Tibial nerve (tissue), 4 donors: ENCODE results near the gene HTR7. TPM values are rescaled to one million over a fixed set of nuclear protein-coding genes. Genes with fewer than 3 reads are reported as not detected.

Source experiments
- DNase-seq, 2 donors: peaks; one replicate each; pipeline ENCODE4 v3.0.0-alpha.2; 2019; ENCODE audit warnings: low spot score in 2 of 2
- H3K27ac ChIP-seq, 4 donors: fragments of 200-600 bp; sonication (generic) in 3 of 4; one replicate each; pipeline ENCODE4 v1.5.1; 2017 to 2019; ENCODE audit warnings: mild to moderate bottlenecking in 1 of 4
- H3K27me3 ChIP-seq, 2 donors: fragments of 200-600 bp; sonication (generic) in 1 of 2; one replicate each; pipeline versions ENCODE4 v1.5.1 to v1.6.0; 2017 to 2019
- H3K36me3 ChIP-seq, 3 donors: fragments of 200-600 bp; sonication (generic); one replicate each; pipeline ENCODE4 v1.5.1; 2018 to 2019
- H3K4me1 ChIP-seq, 4 donors: fragments of 200-600 bp; sonication (generic) in 3 of 4; one replicate each; pipeline ENCODE4 v1.5.1; 2017 to 2019
- H3K4me3 ChIP-seq, 4 donors: fragments of 200-600 bp; sonication (generic) in 3 of 4; one replicate each; pipeline ENCODE4 v1.5.1; 2017 to 2019; ENCODE audit warnings: mild to moderate bottlenecking in 1 of 4, moderate library complexity in 1 of 4
- H3K9me3 ChIP-seq, 4 donors: fragments of 200-600 bp; sonication (generic) in 3 of 4; one replicate each; pipeline ENCODE4 v1.5.1; 2017 to 2019
- EP300 ChIP-seq, 2 donors: sonication (generic); formaldehyde crosslinking; IDR thresholded peaks; one replicate each; pipeline ENCODE4 v1.6.1; 2017; ENCODE audit warnings: antibody characterized with exemption in 2 of 2, mild to moderate bottlenecking in 1 of 2
- POLR2A ChIP-seq, 2 donors: fragments of 450-650 bp; IDR thresholded peaks; one replicate each; pipeline ENCODE4 v1.6.1; 2017; ENCODE audit warnings: antibody characterized with exemption in 2 of 2, mild to moderate bottlenecking in 2 of 2, moderate library complexity in 2 of 2
- WGBS, 2 donors: methylation state at CpG; one replicate each; pipeline ENCODE4 v1.1.5; 2018; 5-methylcytosine and 5-hydroxymethylcytosine counted together
- total RNA-seq, 4 donors: library from RNA; depleted of rRNA; stranded (reverse); fragments of >200 nt; gene quantifications; one replicate each; pipeline ENCODE4 v1.1.0, GENCODE V29; 2016
- TF ChIP-seq, protein P1 (sequence below), 5 experiments: fragments of 200-600 bp in 3 of 5; fragments of 450-650 bp in 2 of 5; sonication (generic) in 3 of 5; IDR thresholded peaks; one replicate each; pipeline ENCODE4 v1.5.1; 2016 to 2019; ENCODE audit warnings: antibody characterized with exemption in 5 of 5, mild to moderate bottlenecking in 3 of 5, moderate library complexity in 2 of 5

Gene HTR7
- total RNA-seq, 4 donors from 2014 or later: 0.20 to 1.2 (median 0.43) TPM

DNA sequence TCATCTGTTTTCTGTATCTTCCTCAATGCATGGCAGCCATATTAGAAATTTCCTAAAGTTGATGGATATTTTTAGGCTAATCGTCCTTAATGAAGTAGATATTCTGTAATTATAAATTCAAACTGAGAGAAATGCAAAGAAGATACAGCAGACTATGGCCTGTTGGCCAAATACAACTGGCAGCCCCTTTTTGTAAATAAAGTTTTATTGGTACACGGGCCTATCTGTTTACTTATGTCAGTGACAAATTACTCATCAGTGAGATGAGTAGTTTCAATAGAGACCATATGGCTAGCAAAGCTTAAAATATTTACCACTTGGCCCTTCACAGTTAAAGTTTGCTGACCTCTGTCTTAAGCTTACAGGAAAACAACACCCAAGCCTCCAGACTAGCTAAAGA, 112.3 kb downstream of the HTR7 start:
- no peak for DNase-seq
- H3K27ac ChIP-seq: no peak overlapping the region
- peaks cover 0 to 12% (median 6%) of the 10 kb centered on the region in 4 donors for H3K4me1 ChIP-seq
- no peaks in the 10 kb centered on the region for H3K36me3 ChIP-seq
- TF ChIP-seq, protein P1, sequence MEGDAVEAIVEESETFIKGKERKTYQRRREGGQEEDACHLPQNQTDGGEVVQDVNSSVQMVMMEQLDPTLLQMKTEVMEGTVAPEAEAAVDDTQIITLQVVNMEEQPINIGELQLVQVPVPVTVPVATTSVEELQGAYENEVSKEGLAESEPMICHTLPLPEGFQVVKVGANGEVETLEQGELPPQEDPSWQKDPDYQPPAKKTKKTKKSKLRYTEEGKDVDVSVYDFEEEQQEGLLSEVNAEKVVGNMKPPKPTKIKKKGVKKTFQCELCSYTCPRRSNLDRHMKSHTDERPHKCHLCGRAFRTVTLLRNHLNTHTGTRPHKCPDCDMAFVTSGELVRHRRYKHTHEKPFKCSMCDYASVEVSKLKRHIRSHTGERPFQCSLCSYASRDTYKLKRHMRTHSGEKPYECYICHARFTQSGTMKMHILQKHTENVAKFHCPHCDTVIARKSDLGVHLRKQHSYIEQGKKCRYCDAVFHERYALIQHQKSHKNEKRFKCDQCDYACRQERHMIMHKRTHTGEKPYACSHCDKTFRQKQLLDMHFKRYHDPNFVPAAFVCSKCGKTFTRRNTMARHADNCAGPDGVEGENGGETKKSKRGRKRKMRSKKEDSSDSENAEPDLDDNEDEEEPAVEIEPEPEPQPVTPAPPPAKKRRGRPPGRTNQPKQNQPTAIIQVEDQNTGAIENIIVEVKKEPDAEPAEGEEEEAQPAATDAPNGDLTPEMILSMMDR (IDR thresholded peaks at IDR 0.05): no peak
- TF ChIP-seq EP300 (IDR thresholded peaks at IDR 0.05) (no peak), POLR2A (IDR thresholded peaks at IDR 0.05) (no peak)
- H3K9me3 ChIP-seq: no peaks in the 10 kb centered on the region
- H3K27me3 ChIP-seq: peaks cover 0 to 3% of the 10 kb centered on the region in 2 donors
- 51 to 69% methylated on average over 2 of the region's 2 CpGs for WGBS, 2 donors
- no peak overlapping the region for H3K4me3 ChIP-seq

DNA sequence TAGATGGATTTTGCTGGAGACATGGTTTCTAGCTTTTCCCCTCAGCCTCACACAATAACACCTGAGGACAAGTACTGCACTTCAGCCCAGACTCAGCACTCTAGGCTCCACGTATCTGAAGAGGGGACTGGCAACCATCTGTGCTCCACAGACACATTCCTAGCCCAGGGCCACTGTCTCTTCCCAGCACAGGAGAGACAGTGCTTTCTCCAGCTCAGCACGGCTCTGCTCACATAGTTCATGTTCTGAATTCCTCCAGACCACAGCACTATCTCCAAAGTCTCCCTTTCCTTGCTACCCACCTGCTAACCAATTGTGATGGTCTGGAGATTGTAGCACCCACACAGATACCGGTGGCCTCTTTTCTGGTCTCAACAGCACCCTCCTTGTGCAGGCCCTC, 114.5 kb downstream of the HTR7 start:
- Histone ChIP-seq H3K4me1 (peaks cover 0 to 12% (median 6%) of the 10 kb centered on the region in 4 donors), H3K36me3 (no peaks in the 10 kb centered on the region), H3K27me3 (peaks cover 0 to 3% of the 10 kb centered on the region in 2 donors), H3K4me3 (no peak overlapping the region), H3K27ac (no peak overlapping the region), H3K9me3 (no peaks in the 10 kb centered on the region)
- 85 to 90% methylated on average over 3 of the region's 3 CpGs for WGBS, 2 donors
- no peak for DNase-seq
- no peak for TF ChIP-seq EP300 (IDR thresholded peaks at IDR 0.05)
- TF ChIP-seq POLR2A (IDR thresholded peaks at IDR 0.05): no peak
- TF ChIP-seq, protein P1 (IDR thresholded peaks at IDR 0.05): no peak

GRCh38 chr10:90741926-90742565, 115.8 kb downstream of the HTR7 start:
- H3K4me3 ChIP-seq: no peak overlapping the region
- peak overlapping the region in 1 of 4 donors; percentile 45 for H3K27ac ChIP-seq
- no peaks in the 10 kb centered on the region for H3K9me3 ChIP-seq
- 47 to 60% methylated on average over 3 of the region's 3 CpGs for whole genome bisulfite sequencing, 2 donors
- H3K27me3 ChIP-seq: no peaks in the 10 kb centered on the region
- no peaks in the 10 kb centered on the region for H3K36me3 ChIP-seq
- peak in 1 of 2 donors; percentile 13 for DNase-seq
- H3K4me1 ChIP-seq: peaks cover 0 to 12% (median 6%) of the 10 kb centered on the region in 4 donors
- TF ChIP-seq POLR2A (IDR thresholded peaks at IDR 0.05) (no peak), EP300 (IDR thresholded peaks at IDR 0.05) (peak in 1 of 2 donors; percentile 69)

GRCh38 chr10:90740265-90740664, 117.6 kb downstream of the HTR7 start:
- no peaks in the 10 kb centered on the region for H3K36me3 ChIP-seq
- WGBS, 2 donors: 84 to 96% methylated on average over 2 of the region's 2 CpGs
- H3K9me3 ChIP-seq: no peaks in the 10 kb centered on the region
- H3K27me3 ChIP-seq: no peaks in the 10 kb centered on the region
- no peak overlapping the region for H3K4me3 ChIP-seq
- DNase-seq: no peak
- TF ChIP-seq EP300 (IDR thresholded peaks at IDR 0.05): no peak
- TF ChIP-seq POLR2A (IDR thresholded peaks at IDR 0.05): no peak
- TF ChIP-seq, protein P1 (IDR thresholded peaks at IDR 0.05): no peak
- peaks cover 0 to 12% (median 6%) of the 10 kb centered on the region in 4 donors for H3K4me1 ChIP-seq
- no peak overlapping the region for H3K27ac ChIP-seq

DNA sequence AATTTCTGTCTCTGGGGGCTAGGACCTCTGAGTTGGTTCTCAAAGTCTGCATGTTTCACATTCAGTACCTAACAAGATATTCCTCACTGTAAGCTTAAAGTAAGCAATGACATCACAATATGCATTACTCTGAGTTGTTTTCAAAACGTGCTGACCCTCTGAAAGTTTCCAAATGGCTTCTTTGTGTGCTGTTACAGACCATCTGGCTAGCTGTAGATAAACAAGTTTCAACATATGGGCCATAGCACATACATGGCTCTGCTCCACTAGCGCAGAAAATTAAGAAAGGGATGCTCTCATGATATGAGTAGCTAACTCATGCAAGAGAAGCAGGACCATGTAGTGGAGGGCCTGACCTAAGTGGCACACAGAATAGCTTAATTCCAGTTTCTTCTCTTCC, 119.0 kb downstream of the HTR7 start:
- no peak overlapping the region for H3K27ac ChIP-seq
- 36 to 45% methylated on average over 2 of the region's 2 CpGs for whole genome bisulfite sequencing, 2 donors
- DNase-seq: no peak
- no peaks in the 10 kb centered on the region for H3K27me3 ChIP-seq
- no peaks in the 10 kb centered on the region for H3K36me3 ChIP-seq
- no peaks in the 10 kb centered on the region for H3K9me3 ChIP-seq
- TF ChIP-seq EP300 (IDR thresholded peaks at IDR 0.05) (no peak), POLR2A (IDR thresholded peaks at IDR 0.05) (no peak)
- TF ChIP-seq, protein P1 (IDR thresholded peaks at IDR 0.05): no peak
- H3K4me3 ChIP-seq: no peak overlapping the region
- peaks cover 0 to 12% (median 6%) of the 10 kb centered on the region in 4 donors for H3K4me1 ChIP-seq
